H9 (cell line): Measurements from ENCODE around the gene FBXL5. TPM values are rescaled to one million over a fixed set of nuclear protein-coding genes. Genes with fewer than 3 reads are reported as not detected.

Experiments
- DNase-seq: peaks from one replicate; pipeline ENCODE4 v3.0.0-alpha.2; 2017
- H2AFZ ChIP-seq: one replicate; pipeline ENCODE4 v1.6.1; 2013; ENCODE audit warnings: mild to moderate bottlenecking, low read length, control low read depth, moderate library complexity
- H2AK5ac ChIP-seq: 2 replicates; pipeline ENCODE4 v1.6.1; 2013; ENCODE audit warnings: low read length, control low read depth, mixed read lengths; ENCODE audit not compliant: insufficient read length
- H2BK120ac ChIP-seq: one replicate; pipeline ENCODE4 v1.6.1; 2013; ENCODE audit warnings: low read depth, mild to moderate bottlenecking, low read length, control low read depth, inconsistent platforms; ENCODE audit not compliant: poor library complexity, severe bottlenecking
- H2BK12ac ChIP-seq: 2 replicates; pipeline ENCODE4 v1.6.1; 2013; ENCODE audit warnings: low read length, control low read depth, mixed read lengths, low read depth; ENCODE audit not compliant: insufficient read length
- H2BK15ac ChIP-seq: 2 replicates; pipeline ENCODE4 v1.6.1; 2013; ENCODE audit warnings: low read depth, low read length, control low read depth
- H2BK20ac ChIP-seq: one replicate; pipeline ENCODE4 v1.6.1; 2013; ENCODE audit warnings: low read depth, mild to moderate bottlenecking, low read length, control low read depth, inconsistent platforms; ENCODE audit not compliant: poor library complexity, severe bottlenecking
- H2BK5ac ChIP-seq: 2 replicates; pipeline ENCODE4 v1.6.1; 2013; ENCODE audit warnings: low read length, control low read depth, mixed read lengths; ENCODE audit not compliant: insufficient read length
- H3K14ac ChIP-seq: 2 replicates; pipeline ENCODE4 v1.6.1; 2013; ENCODE audit warnings: low read length, control low read depth; ENCODE audit not compliant: insufficient read depth
- H3K18ac ChIP-seq: 2 replicates; pipeline ENCODE4 v1.6.1; 2013; ENCODE audit warnings: low read depth, mild to moderate bottlenecking, mixed read lengths, low read length, control low read depth; ENCODE audit not compliant: insufficient read length
- H3K23ac ChIP-seq: 2 replicates; pipeline ENCODE4 v1.6.1; 2013; ENCODE audit warnings: low read length, control low read depth, mixed read lengths, low read depth; ENCODE audit not compliant: insufficient read length
- H3K23me2 ChIP-seq: 2 replicates; pipeline ENCODE4 v1.6.1; 2013; ENCODE audit warnings: low read depth, mild to moderate bottlenecking, mixed read lengths, low read length, control low read depth; ENCODE audit not compliant: insufficient read length, poor library complexity, severe bottlenecking
- H3K27ac ChIP-seq: 2 replicates; pipeline ENCODE4 v1.5.1; 2013; ENCODE audit warnings: low read length, control low read depth, mixed read lengths, low read depth; ENCODE audit not compliant: insufficient read length
- H3K27me3 ChIP-seq: 2 replicates; pipeline ENCODE4 v1.6.1; 2013; ENCODE audit warnings: low read length, control low read depth, inconsistent platforms; ENCODE audit not compliant: insufficient read depth
- H3K4ac ChIP-seq: 2 replicates; pipeline ENCODE4 v1.6.1; 2013; ENCODE audit warnings: low read depth, mild to moderate bottlenecking, control low read depth, inconsistent platforms, low read length, moderate library complexity
- H3K4me1 ChIP-seq: 2 replicates; pipeline ENCODE4 v1.6.1; 2013; ENCODE audit warnings: low read length, control low read depth, inconsistent platforms; ENCODE audit not compliant: insufficient read depth
- H3K4me2 ChIP-seq: 2 replicates; pipeline ENCODE4 v1.6.1; 2013; ENCODE audit warnings: low read length, control low read depth, mixed read lengths; ENCODE audit not compliant: insufficient read length, insufficient read depth
- H3K56ac ChIP-seq: 2 replicates; pipeline ENCODE4 v1.6.1; 2013; ENCODE audit warnings: low read depth, mild to moderate bottlenecking, mixed read lengths, low read length, control low read depth; ENCODE audit not compliant: insufficient read length
- H3K79me1 ChIP-seq: 2 replicates; pipeline ENCODE4 v1.6.1; 2013; ENCODE audit warnings: low read depth, mild to moderate bottlenecking, moderate library complexity, low read length, control low read depth, inconsistent platforms; ENCODE audit not compliant: insufficient read depth, poor library complexity, severe bottlenecking
- H3K79me2 ChIP-seq: 2 replicates; pipeline ENCODE4 v1.6.1; 2013; ENCODE audit warnings: low read length, control low read depth, inconsistent platforms; ENCODE audit not compliant: insufficient read depth
- H3K9ac ChIP-seq: 2 replicates; pipeline ENCODE4 v1.6.1; 2013; ENCODE audit warnings: low read length, control low read depth, mixed read lengths; ENCODE audit not compliant: insufficient read length; ENCODE audit errors: extremely low read depth
- H3K9me3 ChIP-seq: one replicate; pipeline ENCODE4 v1.6.1; 2013; ENCODE audit warnings: low read depth, low read length, inconsistent platforms; ENCODE audit not compliant: control insufficient read depth
- H3T11ph ChIP-seq: one replicate; pipeline ENCODE4 v1.6.1; 2013; ENCODE audit warnings: mild to moderate bottlenecking, low read length, control low read depth, inconsistent platforms
- H4K20me1 ChIP-seq: one replicate; pipeline ENCODE4 v1.6.1; 2013; ENCODE audit not compliant: control insufficient read depth, insufficient read length, insufficient read depth
- H4K5ac ChIP-seq: 2 replicates; pipeline ENCODE4 v1.6.1; 2013; ENCODE audit warnings: low read depth, mild to moderate bottlenecking, mixed read lengths, low read length, control low read depth; ENCODE audit not compliant: insufficient read length
- H4K8ac ChIP-seq: replicated peaks from 2 replicates; pipeline ENCODE4 v1.6.1; 2013; ENCODE audit warnings: low read length, control low read depth, mixed read lengths, low read depth; ENCODE audit not compliant: insufficient read length
- H4K91ac ChIP-seq: 2 replicates; pipeline ENCODE4 v1.6.1; 2013; ENCODE audit warnings: low read depth, mild to moderate bottlenecking, moderate library complexity, mixed read lengths, low read length, control low read depth; ENCODE audit not compliant: insufficient read length
- H3K27ac Mint-ChIP-seq, 3 experiments: 2 replicates in 2 of 3; 3 replicates in 1 of 3; pipeline ENCODE4 v1.8.0; 2020 to 2021; ENCODE audit warnings: mixed read lengths in 3 of 3, mild to moderate bottlenecking in 1 of 3, moderate library complexity in 1 of 3
- H3K27me3 Mint-ChIP-seq: 2 replicates; pipeline ENCODE4 v1.8.0; 2021; ENCODE audit warnings: low read depth, mild to moderate bottlenecking, moderate library complexity, mixed read lengths
- H3K36me3 Mint-ChIP-seq, 3 experiments: 2 replicates in 2 of 3; 3 replicates in 1 of 3; pipeline ENCODE4 v1.8.0; 2020 to 2021; ENCODE audit warnings: low read depth in 3 of 3, mixed read lengths in 3 of 3; ENCODE audit not compliant: insufficient read depth in 1 of 3
- H3K4me1 Mint-ChIP-seq, 2 experiments: 2 replicates each; pipeline ENCODE4 v1.8.0; 2020; ENCODE audit warnings: mixed read lengths in 2 of 2
- H3K4me3 Mint-ChIP-seq, 2 experiments: 2 replicates in 1 of 2; 3 replicates in 1 of 2; pipeline ENCODE4 v1.8.0; 2020 to 2021; ENCODE audit warnings: mild to moderate bottlenecking in 2 of 2, mixed read lengths in 2 of 2, moderate library complexity in 1 of 2
- H3K9me3 Mint-ChIP-seq, 2 experiments: 2 replicates in 1 of 2; 3 replicates in 1 of 2; pipeline ENCODE4 v1.8.0; 2020; ENCODE audit warnings: mild to moderate bottlenecking in 2 of 2, mixed read lengths in 2 of 2, moderate library complexity in 1 of 2
- CTCF ChIP-seq: fragments of 200-600 bp; sonication (generic); conservative IDR thresholded peaks from 3 replicates; pipeline ENCODE4 v1.8.0; 2021; ENCODE audit warnings: antibody characterized with exemption, mild to moderate bottlenecking
- WGBS: extraction: QIAGEN DNeasy Blood & Tissue Kit; methylation state at CpG from one replicate; pipeline ENCODE4 v1.1.7; 2013; ENCODE audit warnings: missing lambda C conversion rate, low lambda C conversion rate, mixed read lengths; ENCODE audit not compliant: insufficient read length; ENCODE audit errors: extremely low coverage; 5-methylcytosine and 5-hydroxymethylcytosine counted together
- total RNA-seq: library from RNA; stranded (reverse); gene quantifications from 2 replicates; pipeline ENCODE4 v1.2.1, GENCODE V29; 2021

The FBXL5 gene
- total RNA-seq, 1 experiment from 2014 or later: 57.6 TPM

GRCh38 chr4:15557786-15558550 lies 97.2 kb downstream of the FBXL5 start:
- no peak overlapping the region for H2AK5ac ChIP-seq
- H2BK5ac ChIP-seq: no peak overlapping the region
- H4K5ac ChIP-seq: no peak overlapping the region
- no peak overlapping the region for H3K4ac ChIP-seq
- no peaks in the 10 kb centered on the region for H3K27me3 Mint-ChIP-seq
- no peaks in the 10 kb centered on the region for H4K20me1 ChIP-seq
- no peaks in the 10 kb centered on the region for H3K9me3 Mint-ChIP-seq
- H3K23me2 ChIP-seq: no peaks in the 10 kb centered on the region
- H3K9me3 ChIP-seq: no peaks in the 10 kb centered on the region
- DNase-seq: no peak
- H3K18ac ChIP-seq: no peak overlapping the region
- H3K23ac ChIP-seq: no peak overlapping the region
- no peak overlapping the region for H3K27ac ChIP-seq
- peaks cover 8 to 14% of the 10 kb centered on the region in 2 experiments; a peak in 3 of 4 replicates for H3K4me1 Mint-ChIP-seq
- no CpG with 5 or more reads among the region's 2 CpGs for WGBS
- no peaks in the 10 kb centered on the region for H3K27me3 ChIP-seq
- H2AFZ ChIP-seq: no peak overlapping the region
- H3K79me2 ChIP-seq: no peaks in the 10 kb centered on the region
- no peak overlapping the region for H3K9ac ChIP-seq
- H2BK12ac ChIP-seq: no peak overlapping the region
- H3K79me1 ChIP-seq: no peaks in the 10 kb centered on the region
- no peak overlapping the region; the same call in 1 of the 2 replicates for H3K14ac ChIP-seq
- peaks cover 4% of the 10 kb centered on the region; the same call in 1 of the 2 replicates for H3K4me1 ChIP-seq
- no peak overlapping the region for H3T11ph ChIP-seq
- H3K56ac ChIP-seq: no peak overlapping the region
- no peak overlapping the region for H2BK15ac ChIP-seq
- no peak overlapping the region for H3K27ac Mint-ChIP-seq
- TF ChIP-seq CTCF: no peak
- H3K4me3 Mint-ChIP-seq: no peak overlapping the region
- H4K91ac ChIP-seq: no peak overlapping the region
- no peak overlapping the region for H4K8ac ChIP-seq
- H3K4me2 ChIP-seq: no peak overlapping the region
- no peak overlapping the region for H2BK20ac ChIP-seq
- H3K36me3 Mint-ChIP-seq: peaks cover 0 to 12% (median under 1%) of the 10 kb centered on the region in 3 experiments; a peak in 5 of 7 replicates
- H2BK120ac ChIP-seq: no peak overlapping the region
